Inferior parietal cortex (tissue), 1 donor: ENCODE measurements around the gene AIRE.
"Not testable (repeated sequence)": the region's sequence is repeated elsewhere in the genome, so short reads cannot be mapped to it uniquely, and the experiment has no call there.

Experiments
- DNase-seq: peaks from one replicate; pipeline ENCODE4 v3.0.0-alpha.2; 2016; ENCODE audit errors: extremely low spot score

Gene AIRE

GRCh38 chr21:44337941-44338895, 52.5 kb downstream of the AIRE start:
- DNase-seq, result peak; percentile 62

- peak; percentile 94 for DNase-seq
Observed at GRCh38 chr21:44338971-44339910, 53.6 kb downstream of the AIRE start, which contains the start of gene CFAP410. Gene CFAP410, minus strand, starts transcription at chr21:44339390. Its CDS starts 196 bp downstream, at chr21:44339194.

- DNase-seq, result not testable (repeated sequence)
Observed at GRCh38 chr21:44341726-44342458, 56.2 kb downstream of the AIRE start.

DNA sequence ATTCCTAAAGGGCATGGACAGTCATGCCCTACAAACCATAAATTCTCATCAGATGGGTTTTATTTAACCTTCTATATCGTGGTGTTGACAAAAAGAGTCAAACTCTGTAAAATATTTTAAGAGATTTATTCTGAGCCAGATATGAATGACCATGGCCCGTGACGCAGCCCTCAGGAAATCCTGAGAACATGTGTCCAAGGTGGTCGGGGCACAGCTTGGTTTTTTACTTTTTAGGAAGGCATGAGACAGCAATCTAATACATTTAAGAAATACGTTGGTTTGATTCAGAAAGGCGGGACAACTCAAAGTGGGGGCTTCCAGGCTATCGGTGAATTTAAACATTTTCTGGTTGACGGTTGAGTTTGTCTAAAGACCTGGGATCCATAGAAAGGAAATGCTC, 57.3 kb downstream of the AIRE start:
- not testable (repeated sequence) for DNase-seq

DNA sequence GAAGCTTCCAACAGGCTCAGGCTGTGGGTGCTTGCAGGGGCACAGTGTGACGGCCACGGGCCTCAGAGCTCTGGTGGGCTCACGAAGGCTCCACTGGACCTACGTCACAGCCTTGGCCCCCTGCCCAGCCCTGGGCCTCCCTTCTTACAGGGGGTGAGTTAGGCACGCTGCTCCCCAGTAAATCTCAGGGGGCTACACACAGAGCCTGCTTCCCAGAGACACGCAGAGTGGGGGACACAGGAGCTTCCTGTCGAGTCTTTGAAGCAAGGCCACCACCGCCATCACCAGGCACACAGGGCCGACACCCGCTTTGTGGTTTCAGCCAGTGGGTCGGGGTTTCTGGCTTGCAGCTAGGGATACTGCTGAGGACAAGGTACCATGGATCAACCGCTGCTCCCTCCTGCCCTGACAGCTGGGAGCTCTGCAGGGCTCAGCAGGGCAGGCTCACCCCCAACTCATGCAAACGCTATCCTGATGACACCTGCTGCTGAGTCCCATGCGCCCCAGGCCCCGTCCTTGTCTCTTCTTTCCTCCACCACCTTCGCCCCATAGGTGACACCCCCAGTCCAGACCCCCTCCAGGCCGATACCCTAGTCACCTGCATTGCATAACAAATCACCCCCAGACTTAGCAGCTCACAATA, 59.0 kb downstream of the AIRE start:
- DNase-seq, result no peak

- DNase-seq, result no peak
Observed at GRCh38 chr21:44345495-44345894, 59.8 kb downstream of the AIRE start.

DNA sequence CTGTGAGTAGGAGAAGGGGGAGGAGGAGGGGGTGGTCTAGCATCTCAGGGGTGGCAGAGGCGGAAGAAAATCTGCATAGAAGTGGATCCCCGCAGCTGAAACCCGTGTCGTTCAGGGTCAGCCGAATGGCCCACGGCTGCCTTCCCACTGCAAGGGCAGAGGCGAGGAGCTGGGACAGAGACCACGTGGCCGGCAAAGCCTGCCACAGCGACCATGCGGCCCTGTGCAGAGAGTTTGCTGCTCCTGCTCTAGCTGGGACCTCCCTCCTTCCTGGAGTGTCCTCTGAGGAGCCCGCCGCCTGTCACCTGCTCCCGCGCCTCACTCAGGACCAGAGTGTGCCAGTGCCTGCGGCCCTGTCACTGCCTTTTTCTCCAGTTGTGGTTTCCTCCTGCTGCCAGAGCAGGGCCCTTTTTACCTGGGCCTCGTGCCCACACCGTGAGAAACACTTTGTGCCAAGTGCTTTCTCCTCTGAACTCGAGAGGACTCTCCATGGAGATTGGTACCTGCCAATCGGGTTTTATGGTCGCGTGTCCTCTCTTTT, 62.3 kb downstream of the AIRE start:
- DNase-seq, result no peak
